MM.1S (cell line): ENCODE data around the gene SYNE2.
A peak's percentile ranks its signal among the peaks of the same experiment; 100 is the strongest.

Experiments
- DNase-seq: peaks from one replicate; pipeline ENCODE4 v3.0.0-alpha.2; 2015
- H2AFZ ChIP-seq: fragments of 300-600 bp; sonication (generic); 2 replicates; pipeline ENCODE4 v1.6.0; 2016; ENCODE audit warnings: antibody characterized with exemption, low read length
- H3F3A ChIP-seq: fragments of 300-600 bp; sonication (generic); 2 replicates; pipeline ENCODE4 v1.6.1; 2016; ENCODE audit warnings: mild to moderate bottlenecking, antibody characterized with exemption, low read length, moderate library complexity, mixed read lengths; ENCODE audit not compliant: insufficient read depth
- H3K27ac ChIP-seq: fragments of 300-600 bp; sonication (generic); 2 replicates; pipeline ENCODE4 v1.5.1; 2016; ENCODE audit warnings: mild to moderate bottlenecking, low read length
- H3K27me3 ChIP-seq: fragments of 300-600 bp; sonication (generic); replicated peaks from 2 replicates; pipeline ENCODE4 v1.6.0; 2016; ENCODE audit warnings: low read length; ENCODE audit not compliant: insufficient read depth
- H3K36me3 ChIP-seq: fragments of 300-600 bp; sonication (generic); replicated peaks from 2 replicates; pipeline ENCODE4 v1.6.1; 2016; ENCODE audit warnings: mild to moderate bottlenecking, low read length, mixed read lengths; ENCODE audit not compliant: insufficient read depth
- H3K4me1 ChIP-seq: fragments of 300-600 bp; sonication (generic); 2 replicates; pipeline ENCODE4 v1.6.1; 2016; ENCODE audit warnings: low read length, mixed read lengths
- H3K4me2 ChIP-seq: fragments of 300-600 bp; sonication (generic); 2 replicates; pipeline ENCODE4 v1.6.0; 2016; ENCODE audit warnings: low read depth, low read length
- H3K4me3 ChIP-seq: fragments of 300-600 bp; sonication (generic); 2 replicates; pipeline ENCODE4 v1.5.1; 2016; ENCODE audit warnings: low read length, mixed read lengths
- H3K79me2 ChIP-seq: fragments of 300-600 bp; sonication (generic); 2 replicates; pipeline ENCODE4 v1.6.1; 2016; ENCODE audit warnings: mixed run types, low read length, mixed read lengths
- H3K9ac ChIP-seq: fragments of 300-600 bp; sonication (generic); 2 replicates; pipeline ENCODE4 v1.6.1; 2016; ENCODE audit warnings: low read length, mixed read lengths
- H3K9me2 ChIP-seq: fragments of 300-600 bp; sonication (generic); replicated peaks from 2 replicates; pipeline ENCODE4 v1.6.1; 2016; ENCODE audit warnings: mild to moderate bottlenecking, low read length, mixed read lengths; ENCODE audit not compliant: insufficient read depth
- H3K9me3 ChIP-seq: fragments of 300-600 bp; sonication (generic); replicated peaks from 2 replicates; pipeline ENCODE4 v1.6.1; 2016; ENCODE audit warnings: mild to moderate bottlenecking, low read length, mixed read lengths; ENCODE audit not compliant: insufficient read depth
- H4K20me1 ChIP-seq: fragments of 300-600 bp; sonication (generic); 2 replicates; pipeline ENCODE4 v1.6.1; 2016; ENCODE audit warnings: mild to moderate bottlenecking, low read length, moderate library complexity, mixed read lengths; ENCODE audit not compliant: insufficient read depth
- CTCF ChIP-seq: fragments of 300-600 bp; sonication (generic); IDR thresholded peaks from 2 replicates; pipeline ENCODE4 v1.5.1; 2016; ENCODE audit warnings: antibody characterized with exemption, low read length, mixed read lengths
- EZH2 ChIP-seq: fragments of 300-600 bp; sonication (generic); optimal IDR thresholded peaks from 2 replicates; pipeline ENCODE3; 2017; ENCODE audit warnings: low read depth, mild to moderate bottlenecking, antibody characterized with exemption, low read length, mixed read lengths
- EZH2phosphoT487 ChIP-seq: fragments of 300-600 bp; sonication (generic); IDR thresholded peaks from 2 replicates; pipeline ENCODE4 v1.6.1; 2018; ENCODE audit warnings: antibody characterized with exemption, low read length

The SYNE2 gene

GRCh38 chr14:63991833-63992232, 139.0 kb downstream of the SYNE2 start:
- no peaks in the 10 kb centered on the region for H3K36me3 ChIP-seq
- H3K9me3 ChIP-seq = no peaks in the 10 kb centered on the region
- no peak overlapping the region for H3K27ac ChIP-seq
- H3K79me2 ChIP-seq = no peaks in the 10 kb centered on the region
- DNase-seq = no peak
- no peaks in the 10 kb centered on the region for H3F3A ChIP-seq
- no peaks in the 10 kb centered on the region for H3K9me2 ChIP-seq
- H3K4me3 ChIP-seq = no peak overlapping the region
- TF ChIP-seq EZH2phosphoT487 = no peak
- TF ChIP-seq EZH2 = no peak
- TF ChIP-seq CTCF = no peak
- H3K4me1 ChIP-seq = no peaks in the 10 kb centered on the region
- H3K27me3 ChIP-seq = no peaks in the 10 kb centered on the region
- H4K20me1 ChIP-seq = no peaks in the 10 kb centered on the region
- no peak overlapping the region for H2AFZ ChIP-seq
- H3K9ac ChIP-seq = no peak overlapping the region
- no peak overlapping the region for H3K4me2 ChIP-seq

GRCh38 chr14:63992858-63993257, 140.1 kb downstream of the SYNE2 start:
- Histone ChIP-seq H3K4me1 (no peaks in the 10 kb centered on the region), H3K27me3 (no peaks in the 10 kb centered on the region), H3F3A (no peaks in the 10 kb centered on the region), H3K36me3 (no peaks in the 10 kb centered on the region), H3K4me3 (no peak overlapping the region), H3K79me2 (no peaks in the 10 kb centered on the region), H3K27ac (no peak overlapping the region), H4K20me1 (no peaks in the 10 kb centered on the region), H3K9me2 (no peaks in the 10 kb centered on the region), H3K4me2 (no peak overlapping the region), H3K9ac (no peak overlapping the region), H3K9me3 (no peaks in the 10 kb centered on the region), H2AFZ (no peak overlapping the region)
- TF ChIP-seq CTCF = no peak
- TF ChIP-seq EZH2phosphoT487 = no peak
- TF ChIP-seq EZH2 = no peak
- DNase-seq = no peak

- TF ChIP-seq EZH2phosphoT487 = no peak
- no peak for TF ChIP-seq EZH2
- peak; percentile 7; the same call in 1 of the 2 replicates for TF ChIP-seq CTCF
- Histone ChIP-seq H3K4me3 (no peak overlapping the region), H3K9ac (no peak overlapping the region), H3K27me3 (no peaks in the 10 kb centered on the region), H3K27ac (no peak overlapping the region), H3F3A (no peaks in the 10 kb centered on the region), H3K79me2 (no peaks in the 10 kb centered on the region), H3K4me1 (no peaks in the 10 kb centered on the region), H2AFZ (no peak overlapping the region), H3K9me3 (no peaks in the 10 kb centered on the region), H3K9me2 (no peaks in the 10 kb centered on the region), H3K36me3 (no peaks in the 10 kb centered on the region), H3K4me2 (no peak overlapping the region), H4K20me1 (no peaks in the 10 kb centered on the region)
- DNase-seq = no peak
Measured at GRCh38 chr14:63993992-63994391, 141.2 kb downstream of the SYNE2 start.
